ENCODE results near the gene ANKRD17. TPM values are rescaled to one million over a fixed set of nuclear protein-coding genes. Genes with fewer than 3 reads are reported as not detected.

The ANKRD17 gene
- polyA plus RNA-seq, 1 of the 3 experiments (the other 2 are of a cell fraction) = 25.6 TPM

- H3K4me3 ChIP-seq (ENCODE audit: low read depth in 2 of 2, low read length in 1 of 2) = no peak overlapping the region
Observed at GRCh38 chr4:73080789-73081188, 177.8 kb downstream of the ANKRD17 start.

GRCh38 chr4:73075832-73076231 is 182.8 kb downstream of the ANKRD17 start:
- no peaks in the 10 kb centered on the region for H3K9me2 ChIP-seq
- ChIA-PET POLR2A (no interaction called here), CTCF (no interaction called here)
- WGBS (ENCODE audit: low lambda C conversion rate) = 96% methylated on average over 3 of the region's 3 CpGs
- H3K9me3 ChIP-seq = no peaks in the 10 kb centered on the region
- peaks cover 7% of the 10 kb centered on the region for H3K79me2 ChIP-seq (ENCODE audit: insufficient read depth)
- DNase-seq = no peak
- no peak overlapping the region for H3K4me3 ChIP-seq (ENCODE audit: low read depth in 2 of 2, low read length in 1 of 2)
- peaks cover 72% of the 10 kb centered on the region in 2 experiments for H3K36me3 ChIP-seq (replicated peaks in 1 of 2; ENCODE audit: control insufficient read depth in 1 of 2, insufficient read depth in 2 of 2, low read length in 1 of 2)
- H2AFZ ChIP-seq (ENCODE audit: low read depth) = no peak overlapping the region
- no peaks in the 10 kb centered on the region for H3K27me3 ChIP-seq (ENCODE audit: insufficient read depth)
- no peak overlapping the region for H3K27ac ChIP-seq (ENCODE audit: low read depth in 2 of 2, low read length in 1 of 2)
- no peak overlapping the region for H3K9ac ChIP-seq
- no peak overlapping the region for H3K4me2 ChIP-seq
- H3F3A ChIP-seq (replicated peaks; ENCODE audit: insufficient read depth) = peaks cover 26% of the 10 kb centered on the region
- H3K4me1 ChIP-seq (ENCODE audit: control insufficient read depth in 1 of 2, insufficient read depth in 2 of 2, low read depth in 1 of 2, low read length in 1 of 2) = no peaks in the 10 kb centered on the region; a peak in 1 of 4 replicates
- no peaks in the 10 kb centered on the region for H4K20me1 ChIP-seq (ENCODE audit: insufficient read depth)
- TF ChIP-seq JUND (IDR thresholded peaks at IDR 0.05) (no peak), TAF1 (IDR thresholded peaks at IDR 0.05; ENCODE audit: borderline replicate concordance, low read depth, low read length) (no peak), ELF1 (IDR thresholded peaks at IDR 0.05) (no peak), RAD21 (IDR thresholded peaks at IDR 0.05; ENCODE audit: low read length) (no peak), CHD2 (IDR thresholded peaks at IDR 0.05; ENCODE audit: low read length, partially characterized antibody) (no peak), ZBTB33 (IDR thresholded peaks at IDR 0.05; ENCODE audit: borderline replicate concordance, low read depth) (no peak), PBX3 (IDR thresholded peaks at IDR 0.05) (no peak), USF1 (IDR thresholded peaks at IDR 0.05; ENCODE audit: borderline replicate concordance, low read depth) (no peak), FOSL2 (IDR thresholded peaks at IDR 0.05; ENCODE audit: borderline replicate concordance, low read depth) (no peak), NFIC (IDR thresholded peaks at IDR 0.05; ENCODE audit: borderline replicate concordance) (no peak), USF2 (IDR thresholded peaks at IDR 0.05; ENCODE audit: borderline replicate concordance, low read depth, low read length) (no peak), TEAD4 (IDR thresholded peaks at IDR 0.05; ENCODE audit: borderline replicate concordance, insufficient read depth) (no peak), MAX (IDR thresholded peaks at IDR 0.05; ENCODE audit: low read depth) (no peak), MEF2A (IDR thresholded peaks at IDR 0.05; ENCODE audit: borderline replicate concordance, low read depth) (no peak)

More at GRCh38 chr4:73080789-73081188, 177.8 kb downstream of the ANKRD17 start:
- Histone ChIP-seq H3F3A (replicated peaks; ENCODE audit: insufficient read depth) (peaks cover 13% of the 10 kb centered on the region), H4K20me1 (ENCODE audit: insufficient read depth) (no peaks in the 10 kb centered on the region), H3K27ac (ENCODE audit: low read depth in 2 of 2, low read length in 1 of 2) (peak overlapping the region in 1 of 2 experiments; percentile 26; a peak in 1 of 4 replicates), H3K79me2 (ENCODE audit: insufficient read depth) (peaks cover 18% of the 10 kb centered on the region), H2AFZ (ENCODE audit: low read depth) (no peak overlapping the region), H3K9me2 (no peaks in the 10 kb centered on the region), H3K4me1 (ENCODE audit: control insufficient read depth in 1 of 2, insufficient read depth in 2 of 2, low read depth in 1 of 2, low read length in 1 of 2) (no peaks in the 10 kb centered on the region; a peak in 1 of 4 replicates), H3K36me3 (replicated peaks in 1 of 2; ENCODE audit: control insufficient read depth in 1 of 2, insufficient read depth in 2 of 2, low read length in 1 of 2) (peaks cover 52 to 76% of the 10 kb centered on the region in 2 experiments), H3K27me3 (ENCODE audit: insufficient read depth) (no peaks in the 10 kb centered on the region), H3K9ac (no peak overlapping the region), H3K9me3 (no peaks in the 10 kb centered on the region), H3K4me2 (no peak overlapping the region)
- TF ChIP-seq GATA2 (CRISPR knock-in tag; IDR thresholded peaks at IDR 0.05) = 0 out of 2 replicates have a peak, but pooled peaks have one; percentile 8
- no peak for TF ChIP-seq NFIC (IDR thresholded peaks at IDR 0.05; ENCODE audit: borderline replicate concordance)
- POLR2A ChIA-PET = interaction anchor here (1.8 kb wide), 1 partner anchor 178 kb away, joined by 4 read pairs; the partner anchor contains the start of gene ANKRD17
- CTCF ChIA-PET = interaction anchor here (1.4 to 2.0 kb wide), 3 partner anchors 9 to 176 kb away, joined by 4 to 9 read pairs (median 4); no protein-coding TSS in a partner anchor
- 62% methylated on average over 3 of the region's 3 CpGs for WGBS (ENCODE audit: low lambda C conversion rate)
- DNase-seq = peak; percentile 37

All from SK-N-SH (cell line).